Loucy (cell line): ENCODE measurements around the gene UBTD1.

Experiments
- H2AFZ ChIP-seq: fragments of 200-600 bp; sonication (generic); 2 replicates; pipeline ENCODE4 v1.6.0; 2016; ENCODE audit warnings: antibody characterized with exemption, mild to moderate bottlenecking, low read length, moderate library complexity
- H3F3A ChIP-seq: fragments of 200-600 bp; 2 replicates; pipeline ENCODE4 v1.6.0; 2016; ENCODE audit warnings: antibody characterized with exemption, low read depth, mild to moderate bottlenecking
- H3K27me3 ChIP-seq: fragments of 200-600 bp; sonication (generic); 2 replicates; pipeline ENCODE4 v1.6.1; 2014; ENCODE audit warnings: low read length, mild to moderate bottlenecking; ENCODE audit not compliant: insufficient read depth, poor library complexity, severe bottlenecking
- H3K36me3 ChIP-seq: fragments of 200-600 bp; sonication (generic); 2 replicates; pipeline ENCODE4 v1.6.1; 2016; ENCODE audit warnings: low read length; ENCODE audit not compliant: insufficient read depth
- H3K4me1 ChIP-seq: fragments of 200-600 bp; sonication (generic); 2 replicates; pipeline ENCODE4 v1.5.1; 2014; ENCODE audit warnings: low read length, mild to moderate bottlenecking; ENCODE audit not compliant: insufficient read depth, poor library complexity, severe bottlenecking
- H3K4me2 ChIP-seq: fragments of 200-600 bp; sonication (generic); 2 replicates; pipeline ENCODE4 v1.6.0; 2014; ENCODE audit warnings: antibody characterized with exemption, low read length, low read depth, mild to moderate bottlenecking; ENCODE audit not compliant: poor library complexity, severe bottlenecking
- H3K4me3 ChIP-seq: fragments of 200-600 bp; sonication (generic); 2 replicates; pipeline ENCODE4 v1.5.1; 2014; ENCODE audit warnings: low read length, mild to moderate bottlenecking, mixed read lengths; ENCODE audit not compliant: poor library complexity, severe bottlenecking
- H3K79me2 ChIP-seq: fragments of 200-600 bp; sonication (generic); 2 replicates; pipeline ENCODE4 v1.6.1; 2014; ENCODE audit warnings: low read length; ENCODE audit not compliant: insufficient read depth
- H3K9ac ChIP-seq: fragments of 200-600 bp; sonication (generic); 2 replicates; pipeline ENCODE4 v1.6.0; 2014; ENCODE audit warnings: mild to moderate bottlenecking, low read depth, low read length, moderate library complexity; ENCODE audit not compliant: poor library complexity, severe bottlenecking
- H3K9me2 ChIP-seq: fragments of 200-600 bp; sonication (generic); replicated peaks from 2 replicates; pipeline ENCODE4 v1.6.1; 2016; ENCODE audit warnings: low read depth, low read length, mixed read lengths
- H3K9me3 ChIP-seq: fragments of 200-600 bp; sonication (generic); 2 replicates; pipeline ENCODE4 v1.6.1; 2014; ENCODE audit warnings: mild to moderate bottlenecking, antibody characterized with exemption, low read length, low read depth; ENCODE audit not compliant: insufficient read depth
- H4K20me1 ChIP-seq: fragments of 200-600 bp; sonication (generic); 2 replicates; pipeline ENCODE4 v1.6.0; 2014; ENCODE audit warnings: antibody characterized with exemption, low read length, mild to moderate bottlenecking; ENCODE audit not compliant: insufficient read depth, poor library complexity, severe bottlenecking
- CTCF ChIP-seq: fragments of 200-600 bp; sonication (generic); conservative IDR thresholded peaks from 2 replicates; pipeline ENCODE4 v1.5.1; 2014; ENCODE audit warnings: mild to moderate bottlenecking, antibody characterized with exemption, low read length
- EZH2phosphoT487 ChIP-seq: fragments of 200-600 bp; IDR thresholded peaks from 2 replicates; pipeline ENCODE4 v1.6.1; 2018; ENCODE audit warnings: antibody characterized with exemption, mild to moderate bottlenecking, moderate library complexity, borderline replicate concordance

Gene UBTD1

GRCh38 chr10:97520520-97520919, 21.8 kb downstream of the UBTD1 start:
- Histone ChIP-seq H3K9ac (no peak overlapping the region), H3F3A (no peaks in the 10 kb centered on the region), H3K9me3 (no peaks in the 10 kb centered on the region), H3K4me3 (no peak overlapping the region), H2AFZ (no peak overlapping the region), H3K4me1 (no peaks in the 10 kb centered on the region), H3K36me3 (no peaks in the 10 kb centered on the region), H4K20me1 (no peaks in the 10 kb centered on the region), H3K4me2 (no peak overlapping the region), H3K9me2 (no peaks in the 10 kb centered on the region), H3K27me3 (no peaks in the 10 kb centered on the region), H3K79me2 (no peaks in the 10 kb centered on the region)
- no peak for TF ChIP-seq EZH2phosphoT487
- TF ChIP-seq CTCF = no peak

- H3K4me1 ChIP-seq = no peaks in the 10 kb centered on the region
- H3K9me3 ChIP-seq = no peaks in the 10 kb centered on the region
- no peak for TF ChIP-seq EZH2phosphoT487
- TF ChIP-seq CTCF = no peak
- no peaks in the 10 kb centered on the region for H3F3A ChIP-seq
- no peaks in the 10 kb centered on the region for H3K27me3 ChIP-seq
- H3K4me2 ChIP-seq = no peak overlapping the region
- no peak overlapping the region for H2AFZ ChIP-seq
- H4K20me1 ChIP-seq = no peaks in the 10 kb centered on the region
- no peaks in the 10 kb centered on the region for H3K36me3 ChIP-seq
- H3K9me2 ChIP-seq = no peaks in the 10 kb centered on the region
- no peak overlapping the region for H3K9ac ChIP-seq
- H3K79me2 ChIP-seq = no peaks in the 10 kb centered on the region
- no peak overlapping the region for H3K4me3 ChIP-seq
Observed at GRCh38 chr10:97520978-97521761, 22.4 kb downstream of the UBTD1 start.

- H3K79me2 ChIP-seq = no peaks in the 10 kb centered on the region
- no peaks in the 10 kb centered on the region for H3K27me3 ChIP-seq
- no peak overlapping the region for H2AFZ ChIP-seq
- no peak overlapping the region for H3K4me3 ChIP-seq
- H3K9me2 ChIP-seq = no peaks in the 10 kb centered on the region
- no peak overlapping the region for H3K4me2 ChIP-seq
- H3K9me3 ChIP-seq = no peaks in the 10 kb centered on the region
- H3K36me3 ChIP-seq = no peaks in the 10 kb centered on the region
- TF ChIP-seq EZH2phosphoT487 = no peak
- no peak for TF ChIP-seq CTCF
- H3F3A ChIP-seq = no peaks in the 10 kb centered on the region
- no peaks in the 10 kb centered on the region for H3K4me1 ChIP-seq
- H4K20me1 ChIP-seq = no peaks in the 10 kb centered on the region
- no peak overlapping the region for H3K9ac ChIP-seq
Observed at GRCh38 chr10:97522071-97522470, 23.3 kb downstream of the UBTD1 start.
